Ishikawa (cell line): ENCODE measurements around the gene CITED1.
A peak's percentile ranks its signal among the peaks of the same experiment; 100 is the strongest.

ENCODE experiments used
- CEBPB ChIP-seq: IDR thresholded peaks from 2 replicates; pipeline ENCODE4 v1.6.1; 2012
- CREB1 ChIP-seq: IDR thresholded peaks from 2 replicates; pipeline ENCODE4 v1.6.1; 2012; ENCODE audit warnings: low read depth
- EGR1 ChIP-seq: IDR thresholded peaks from 2 replicates; pipeline ENCODE4 v1.6.1; 2012
- EP300 ChIP-seq: IDR thresholded peaks from 2 replicates; pipeline ENCODE4 v1.6.1; 2012; ENCODE audit warnings: borderline replicate concordance
- FOXM1 ChIP-seq: IDR thresholded peaks from 2 replicates; pipeline ENCODE4 v1.6.1; 2012; ENCODE audit warnings: low read depth, borderline replicate concordance
- MAX ChIP-seq: IDR thresholded peaks from 2 replicates; pipeline ENCODE4 v1.6.1; 2012
- NFIC ChIP-seq: IDR thresholded peaks from 2 replicates; pipeline ENCODE4 v1.6.1; 2012
- RAD21 ChIP-seq: IDR thresholded peaks from 2 replicates; pipeline ENCODE4 v1.6.1; 2012; ENCODE audit warnings: low read depth
- REST ChIP-seq: IDR thresholded peaks from 2 replicates; pipeline ENCODE4 v1.6.1; 2012; ENCODE audit warnings: low read depth, mild to moderate bottlenecking
- TAF1 ChIP-seq: IDR thresholded peaks from 2 replicates; pipeline ENCODE4 v1.6.1; 2012; ENCODE audit warnings: low read depth, mild to moderate bottlenecking
- TCF12 ChIP-seq: IDR thresholded peaks from 2 replicates; pipeline ENCODE4 v1.6.1; 2012; ENCODE audit warnings: low read depth
- TEAD4 ChIP-seq: IDR thresholded peaks from 2 replicates; pipeline ENCODE4 v1.6.1; 2012
- USF1 ChIP-seq: IDR thresholded peaks from 2 replicates; pipeline ENCODE4 v1.6.1; 2012
- YY1 ChIP-seq: IDR thresholded peaks from 2 replicates; pipeline ENCODE4 v1.6.1; 2012; ENCODE audit warnings: low read depth
- ZBTB7A ChIP-seq: IDR thresholded peaks from 2 replicates; pipeline ENCODE4 v1.6.1; 2012; ENCODE audit warnings: low read depth

CITED1 gene

GRCh38 chrX:72299891-72300630 lies 5.7 kb downstream of the CITED1 start:
- TF ChIP-seq EP300 (no peak), USF1 (no peak), FOXM1 (no peak), REST (no peak), TAF1 (no peak), CEBPB (no peak), RAD21 (no peak), YY1 (no peak), CREB1 (no peak), TEAD4 (no peak), MAX (no peak), ZBTB7A (no peak), NFIC (no peak), TCF12 (no peak), EGR1 (no peak)

- TF ChIP-seq RAD21 (peak; percentile 70), TAF1 (no peak), TEAD4 (peak; percentile 39; the same call in 1 of the 2 replicates)
These were observed 7.6 kb downstream of the CITED1 start for GRCh38 chrX:72297953-72298730.

GRCh38 chrX:72296991-72297390 lies 8.7 kb downstream of the CITED1 start:
- no peak for TF ChIP-seq YY1
- TF ChIP-seq TEAD4 = no peak
- TF ChIP-seq EGR1 = no peak
- TF ChIP-seq RAD21 = no peak
- no peak for TF ChIP-seq CREB1
- no peak for TF ChIP-seq REST
- TF ChIP-seq NFIC = no peak
- no peak for TF ChIP-seq EP300
- no peak for TF ChIP-seq ZBTB7A
- TF ChIP-seq USF1 = no peak
- no peak for TF ChIP-seq TCF12
- no peak for TF ChIP-seq MAX
- TF ChIP-seq FOXM1 = no peak
- TF ChIP-seq TAF1 = no peak
- TF ChIP-seq CEBPB = no peak

- TF ChIP-seq MAX (no peak), TEAD4 (no peak), EP300 (no peak), EGR1 (no peak)
These were observed 10.0 kb downstream of the CITED1 start for GRCh38 chrX:72295745-72296144.

GRCh38 chrX:72294497-72294896 lies 11.2 kb downstream of the CITED1 start:
- TF ChIP-seq EP300 = no peak

- TF ChIP-seq EP300 (no peak), REST (no peak), CEBPB (no peak), ZBTB7A (no peak), RAD21 (no peak), TAF1 (no peak), YY1 (no peak), NFIC (no peak), TCF12 (no peak), CREB1 (no peak), FOXM1 (no peak)
These were observed 23.4 kb downstream of the CITED1 start for GRCh38 chrX:72282302-72282701.
